Fibroblast of lung (primary cell): Measurements from ENCODE around the gene PUSL1. TPM values are rescaled to one million over a fixed set of nuclear protein-coding genes. Genes with fewer than 3 reads are reported as not detected.

ENCODE experiments used
- DNase-seq, 2 donors: peaks; one replicate each; pipeline versions ENCODE4 v3.0.0 to v3.0.0-alpha.2; 2010; ENCODE audit warnings: low read depth in 2 of 2
- H2AFZ ChIP-seq: 2 replicates; pipeline ENCODE4 v1.5.1; 2012; ENCODE audit warnings: low read length, control low read depth, inconsistent platforms
- H3K27ac ChIP-seq: 2 replicates; pipeline ENCODE4 v1.5.1; 2011; ENCODE audit warnings: low read length, control low read depth; ENCODE audit not compliant: insufficient read depth
- H3K27me3 ChIP-seq: 2 replicates; pipeline ENCODE4 v1.5.1; 2011; ENCODE audit warnings: mild to moderate bottlenecking, low read length; ENCODE audit not compliant: control insufficient read depth, insufficient read depth
- H3K36me3 ChIP-seq: 2 replicates; pipeline ENCODE4 v1.5.1; 2011; ENCODE audit warnings: low read length; ENCODE audit not compliant: control insufficient read depth, insufficient read depth
- H3K4me1 ChIP-seq: 2 replicates; pipeline ENCODE4 v1.5.1; 2011; ENCODE audit warnings: low read length; ENCODE audit not compliant: control insufficient read depth, insufficient read depth; ENCODE audit errors: extremely low read depth
- H3K4me2 ChIP-seq: 2 replicates; pipeline ENCODE4 v1.5.1; 2011; ENCODE audit warnings: low read length, control low read depth; ENCODE audit not compliant: insufficient read depth; ENCODE audit errors: extremely low read depth
- H3K4me3 ChIP-seq, 4 experiments: fragments of 200-600 bp in 1 of 4; sonication (generic) in 1 of 4; replicated peaks in 1 of 4; 2 replicates each; pipeline ENCODE4 v1.5.1; 2011 to 2016; ENCODE audit warnings: low read length in 4 of 4, low read depth in 3 of 4, mild to moderate bottlenecking in 3 of 4, control low read depth in 2 of 4, inconsistent platforms in 1 of 4, mixed read lengths in 1 of 4; ENCODE audit not compliant: insufficient read depth in 1 of 4; ENCODE audit errors: control extremely low read depth in 1 of 4
- H3K79me2 ChIP-seq: 2 replicates; pipeline ENCODE4 v1.5.1; 2012; ENCODE audit warnings: mild to moderate bottlenecking, low read length, inconsistent platforms; ENCODE audit not compliant: control insufficient read depth, insufficient read depth
- H3K9ac ChIP-seq: 2 replicates; pipeline ENCODE4 v1.5.1; 2011; ENCODE audit warnings: mild to moderate bottlenecking, low read length, control low read depth; ENCODE audit not compliant: insufficient read depth
- H3K9me3 ChIP-seq: 2 replicates; pipeline ENCODE4 v1.5.1; 2012; ENCODE audit warnings: low read depth, low read length; ENCODE audit not compliant: control insufficient read depth, insufficient read depth
- H4K20me1 ChIP-seq: 2 replicates; pipeline ENCODE4 v1.5.1; 2011; ENCODE audit warnings: low read length; ENCODE audit not compliant: control insufficient read depth, insufficient read depth; ENCODE audit errors: extremely low read depth
- EZH2 ChIP-seq: IDR thresholded peaks from 2 replicates; pipeline ENCODE4 v1.5.1; 2012; ENCODE audit warnings: low read length, control low read depth, mild to moderate bottlenecking; ENCODE audit errors: missing control alignments
- polyA plus RNA-seq, 2 donors: library from polyadenylated mRNA; depleted of rRNA in 1 of 2; stranded (reverse) in 1 of 2; unstranded in 1 of 2; fragments of >200 nt; gene quantifications; 2 replicates each; pipeline ENCODE4 v1.2.1, GENCODE V29; 2011 to 2012; ENCODE audit warnings: missing spikeins in 1 of 2
- total RNA-seq: library from RNA; depleted of rRNA; stranded (reverse); fragments of >200 nt; gene quantifications from 2 replicates; pipeline ENCODE4 v1.2.1, GENCODE V29; 2014
- TF ChIP-seq, protein P1 (sequence below), 2 donors: IDR thresholded peaks in 1 of 2; conservative IDR thresholded peaks in 1 of 2; 1 replicate in 1 of 2; 2 replicates in 1 of 2; pipeline ENCODE4 v1.5.1; 2011 to 2012; ENCODE audit warnings: low read length in 2 of 2, control low read depth in 1 of 2, inconsistent platforms in 1 of 2, low read depth in 1 of 2, mild to moderate bottlenecking in 1 of 2

The PUSL1 gene
- total and polyA plus RNA-seq, 2 donors (not counting 1 experiment from before 2014, with no cell fraction given), result 7.1 to 12.7 TPM

- no peak overlapping the region for H3K4me2 ChIP-seq
- H4K20me1 ChIP-seq, result no peaks in the 10 kb centered on the region
- H3K4me1 ChIP-seq, result no peaks in the 10 kb centered on the region
- no peak overlapping the region for H3K27ac ChIP-seq
- H3K9me3 ChIP-seq, result no peaks in the 10 kb centered on the region
- TF ChIP-seq, protein P1, sequence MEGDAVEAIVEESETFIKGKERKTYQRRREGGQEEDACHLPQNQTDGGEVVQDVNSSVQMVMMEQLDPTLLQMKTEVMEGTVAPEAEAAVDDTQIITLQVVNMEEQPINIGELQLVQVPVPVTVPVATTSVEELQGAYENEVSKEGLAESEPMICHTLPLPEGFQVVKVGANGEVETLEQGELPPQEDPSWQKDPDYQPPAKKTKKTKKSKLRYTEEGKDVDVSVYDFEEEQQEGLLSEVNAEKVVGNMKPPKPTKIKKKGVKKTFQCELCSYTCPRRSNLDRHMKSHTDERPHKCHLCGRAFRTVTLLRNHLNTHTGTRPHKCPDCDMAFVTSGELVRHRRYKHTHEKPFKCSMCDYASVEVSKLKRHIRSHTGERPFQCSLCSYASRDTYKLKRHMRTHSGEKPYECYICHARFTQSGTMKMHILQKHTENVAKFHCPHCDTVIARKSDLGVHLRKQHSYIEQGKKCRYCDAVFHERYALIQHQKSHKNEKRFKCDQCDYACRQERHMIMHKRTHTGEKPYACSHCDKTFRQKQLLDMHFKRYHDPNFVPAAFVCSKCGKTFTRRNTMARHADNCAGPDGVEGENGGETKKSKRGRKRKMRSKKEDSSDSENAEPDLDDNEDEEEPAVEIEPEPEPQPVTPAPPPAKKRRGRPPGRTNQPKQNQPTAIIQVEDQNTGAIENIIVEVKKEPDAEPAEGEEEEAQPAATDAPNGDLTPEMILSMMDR (conservative IDR thresholded peaks at IDR 0.05 in 1 of 2, IDR thresholded peaks at IDR 0.05 in 1 of 2; ENCODE audit: low read depth in 1 of 2, low read length in 2 of 2), result no peak
- TF ChIP-seq EZH2, result no peak
- DNase-seq, result no peak
- H2AFZ ChIP-seq, result no peak overlapping the region
- H3K36me3 ChIP-seq, result peaks cover 37% of the 10 kb centered on the region
- no peak overlapping the region for H3K4me3 ChIP-seq
- H3K9ac ChIP-seq, result no peak overlapping the region
- H3K27me3 ChIP-seq, result no peaks in the 10 kb centered on the region
- peaks cover 13% of the 10 kb centered on the region for H3K79me2 ChIP-seq
Measured at GRCh38 chr1:1336931-1337792, 28.8 kb downstream of the PUSL1 start.

GRCh38 chr1:1337793-1338147 lies 29.4 kb downstream of the PUSL1 start:
- Histone ChIP-seq H3K4me1 (no peaks in the 10 kb centered on the region), H3K27ac (no peak overlapping the region), H3K9ac (no peak overlapping the region), H3K4me3 (no peak overlapping the region), H3K79me2 (peaks cover 19% of the 10 kb centered on the region), H3K9me3 (no peaks in the 10 kb centered on the region), H3K4me2 (no peak overlapping the region), H3K27me3 (no peaks in the 10 kb centered on the region), H2AFZ (no peak overlapping the region), H3K36me3 (peaks cover 34% of the 10 kb centered on the region), H4K20me1 (no peaks in the 10 kb centered on the region)
- no peak for DNase-seq
- TF ChIP-seq, protein P1 (conservative IDR thresholded peaks at IDR 0.05 in 1 of 2, IDR thresholded peaks at IDR 0.05 in 1 of 2; ENCODE audit: low read depth in 1 of 2, low read length in 2 of 2), result no peak
- TF ChIP-seq EZH2, result no peak

- H3K4me1 ChIP-seq, result no peaks in the 10 kb centered on the region
- H3K4me3 ChIP-seq, result no peak overlapping the region
- peaks cover 34% of the 10 kb centered on the region for H3K36me3 ChIP-seq
- no peak for TF ChIP-seq EZH2
- TF ChIP-seq, protein P1 (conservative IDR thresholded peaks at IDR 0.05 in 1 of 2, IDR thresholded peaks at IDR 0.05 in 1 of 2; ENCODE audit: low read depth in 1 of 2, low read length in 2 of 2), result no peak
- no peak for DNase-seq
- peaks cover 24% of the 10 kb centered on the region for H3K79me2 ChIP-seq
- no peak overlapping the region for H3K27ac ChIP-seq
- H3K27me3 ChIP-seq, result no peaks in the 10 kb centered on the region
- no peak overlapping the region for H2AFZ ChIP-seq
- H3K9ac ChIP-seq, result no peak overlapping the region
- no peak overlapping the region for H3K4me2 ChIP-seq
- no peaks in the 10 kb centered on the region for H3K9me3 ChIP-seq
- no peaks in the 10 kb centered on the region for H4K20me1 ChIP-seq
Measured at GRCh38 chr1:1338278-1338677, 29.9 kb downstream of the PUSL1 start.
